Activated B cell treated with CpG ODN at 0.5 μM for 24 hours (primary cell): ENCODE data around the gene MACO1. TPM values are rescaled to one million over a fixed set of nuclear protein-coding genes. Genes with fewer than 3 reads are reported as not detected.

Experiments used
- ATAC-seq: fragments of 200-7000 bp; cut with Tn5 transposase; one replicate; pipeline ENCODE4 v1.10.0; 2021; ENCODE audit warnings: low read depth, mild to moderate bottlenecking, moderate library complexity
- CTCF ChIA-PET: fragments of 350-600 bp; sonication (Branson Sonifier 250); formaldehyde crosslinking; loops from one replicate; lab custom pipeline; 2021; ENCODE audit warnings: antibody characterized with exemption; lab: Charles Lee
- POLR2A ChIA-PET: fragments of 350-600 bp; sonication (Branson Sonifier 250); formaldehyde crosslinking; loops from one replicate; lab custom pipeline; 2021; ENCODE audit warnings: antibody characterized with exemption; lab: Charles Lee
- DNase-seq: peaks from one replicate; pipeline ENCODE4 v3.0.0; 2022
- H3K27ac Mint-ChIP-seq: one replicate; pipeline ENCODE4 v1.8.0; 2020; ENCODE audit warnings: mixed read lengths
- H3K27me3 Mint-ChIP-seq: one replicate; pipeline ENCODE4 v1.8.0; 2021; ENCODE audit warnings: mixed read lengths
- H3K36me3 Mint-ChIP-seq: one replicate; pipeline ENCODE4 v1.8.0; 2021; ENCODE audit warnings: low read depth, mixed read lengths
- H3K4me1 Mint-ChIP-seq: one replicate; pipeline ENCODE4 v1.8.0; 2021; ENCODE audit warnings: mixed read lengths
- H3K4me3 Mint-ChIP-seq: one replicate; pipeline ENCODE4 v1.8.0; 2020; ENCODE audit warnings: mild to moderate bottlenecking, mixed read lengths
- H3K9me3 Mint-ChIP-seq: one replicate; pipeline ENCODE4 v1.8.0; 2020; ENCODE audit warnings: mixed read lengths
- CTCF ChIP-seq: fragments of 200-600 bp; IDR thresholded peaks from one replicate; pipeline ENCODE4 v1.8.0; 2022; ENCODE audit warnings: antibody characterized with exemption, mild to moderate bottlenecking
- intact Hi-C: fragments of 100-400 bp; cut with micrococcal nuclease; formaldehyde crosslinking; loops from one replicate; pipeline ENCODE4 v1.15.1; 2024
- total RNA-seq: library from RNA; stranded (reverse); gene quantifications from 2 replicates; pipeline ENCODE4 v1.2.3, GENCODE V29; 2022

Gene MACO1
- total RNA-seq, 1 donor from 2014 or later = 19.7 TPM

- ChIA-PET CTCF (no interaction called here), POLR2A (no interaction called here)
- no peaks in the 10 kb centered on the region for H3K27me3 Mint-ChIP-seq
- intact Hi-C loops = no loop called here
- H3K36me3 Mint-ChIP-seq = peaks cover 44% of the 10 kb centered on the region
- no peak overlapping the region for H3K27ac Mint-ChIP-seq
- TF ChIP-seq CTCF = no peak
- H3K9me3 Mint-ChIP-seq = no peaks in the 10 kb centered on the region
- no peak for ATAC-seq
- no peak overlapping the region for H3K4me3 Mint-ChIP-seq
- DNase-seq = no peak
- H3K4me1 Mint-ChIP-seq = peaks cover 5% of the 10 kb centered on the region
Observed at GRCh38 chr1:25467193-25467592, 36.5 kb downstream of the MACO1 start.

GRCh38 chr1:25467616-25468015 is 36.9 kb downstream of the MACO1 start:
- intact Hi-C loops = no loop called here
- DNase-seq (no peak), ATAC-seq (no peak)
- no peaks in the 10 kb centered on the region for H3K9me3 Mint-ChIP-seq
- H3K36me3 Mint-ChIP-seq = peaks cover 44% of the 10 kb centered on the region
- CTCF ChIA-PET = no interaction called here
- POLR2A ChIA-PET = interaction anchor here (0.7 kb wide), 1 partner anchor 1005 kb away, joined by 4 read pairs; no protein-coding TSS in a partner anchor
- no peaks in the 10 kb centered on the region for H3K27me3 Mint-ChIP-seq
- TF ChIP-seq CTCF = no peak
- no peak overlapping the region for H3K27ac Mint-ChIP-seq
- no peak overlapping the region for H3K4me3 Mint-ChIP-seq
- H3K4me1 Mint-ChIP-seq = peaks cover 9% of the 10 kb centered on the region

GRCh38 chr1:25468033-25468432 is 37.3 kb downstream of the MACO1 start:
- H3K9me3 Mint-ChIP-seq = no peaks in the 10 kb centered on the region
- H3K36me3 Mint-ChIP-seq = peaks cover 43% of the 10 kb centered on the region
- H3K4me3 Mint-ChIP-seq = no peak overlapping the region
- DNase-seq = no peak
- peaks cover 12% of the 10 kb centered on the region for H3K4me1 Mint-ChIP-seq
- POLR2A ChIA-PET = interaction anchor here (0.7 kb wide), 1 partner anchor 1006 kb away, joined by 4 read pairs; no protein-coding TSS in a partner anchor
- no peaks in the 10 kb centered on the region for H3K27me3 Mint-ChIP-seq
- TF ChIP-seq CTCF = no peak
- no peak for ATAC-seq
- H3K27ac Mint-ChIP-seq = no peak overlapping the region
- CTCF ChIA-PET = no interaction called here
- intact Hi-C loops = no loop called here

- intact Hi-C loops = no loop called here
- ATAC-seq (no peak), DNase-seq (no peak)
- Mint-ChIP-seq H3K9me3 (no peaks in the 10 kb centered on the region), H3K27ac (no peak overlapping the region), H3K27me3 (no peaks in the 10 kb centered on the region), H3K4me3 (no peak overlapping the region), H3K36me3 (peaks cover 44% of the 10 kb centered on the region), H3K4me1 (peaks cover 23% of the 10 kb centered on the region)
- POLR2A ChIA-PET = interaction anchor here (0.7 kb wide), 1 partner anchor 13 kb away, joined by 6 read pairs; no protein-coding TSS in a partner anchor
- no peak for TF ChIP-seq CTCF
- CTCF ChIA-PET = no interaction called here
Observed at GRCh38 chr1:25469177-25469576, 38.5 kb downstream of the MACO1 start.

- POLR2A ChIA-PET = interaction anchor here (0.6 kb wide), 2 partner anchors 21 to 1746 kb away, joined by 3 read pairs; no protein-coding TSS in a partner anchor
- Mint-ChIP-seq H3K27ac (peak overlapping the region; percentile 37), H3K4me1 (peaks cover 34% of the 10 kb centered on the region), H3K27me3 (no peaks in the 10 kb centered on the region), H3K36me3 (peaks cover 46% of the 10 kb centered on the region), H3K4me3 (no peak overlapping the region), H3K9me3 (no peaks in the 10 kb centered on the region)
- no peak for TF ChIP-seq CTCF
- no peak for DNase-seq
- intact Hi-C loops = loop anchor here (5.0 kb wide), 1 partner anchor 40 kb away; the partner anchor contains the start of gene MACO1
- no peak for ATAC-seq
- CTCF ChIA-PET = no interaction called here
Observed at GRCh38 chr1:25472471-25472870, 41.8 kb downstream of the MACO1 start.
